Measurements from ENCODE around the gene RAD52.
"Not testable (repeated sequence)": the region's sequence is repeated elsewhere in the genome, so short reads cannot be mapped to it uniquely, and the experiment has no call there.

The RAD52 gene

GRCh38 chr12:948238-948637, 1.3 kb downstream of the RAD52 start:
- no peak for DNase-seq

GRCh38 chr12:946631-947030, 2.9 kb downstream of the RAD52 start:
- DNase-seq: no peak
- no peak for TF ChIP-seq GATA1 (IDR thresholded peaks at IDR 0.05; ENCODE audit: low read depth, low read length)
- TF ChIP-seq POLR2A (IDR thresholded peaks at IDR 0.05; ENCODE audit: low read length): no peak

More at GRCh38 chr12:948238-948637, 1.3 kb downstream of the RAD52 start:
- TF ChIP-seq GATA1 (IDR thresholded peaks at IDR 0.05; ENCODE audit: low read depth, low read length) (no peak), POLR2A (IDR thresholded peaks at IDR 0.05; ENCODE audit: low read length) (no peak)

GRCh38 chr12:946212-946611, 3.3 kb downstream of the RAD52 start:
- TF ChIP-seq GATA1 (IDR thresholded peaks at IDR 0.05; ENCODE audit: low read depth, low read length) (no peak), POLR2A (IDR thresholded peaks at IDR 0.05; ENCODE audit: low read length) (no peak)
- no peak for DNase-seq

- no peak for TF ChIP-seq GATA1 (IDR thresholded peaks at IDR 0.05; ENCODE audit: low read depth, low read length)
- TF ChIP-seq POLR2A (IDR thresholded peaks at IDR 0.05; ENCODE audit: low read length): no peak
- no peak for DNase-seq
Measured at GRCh38 chr12:944211-944610, 5.3 kb downstream of the RAD52 start.

- no peak for TF ChIP-seq POLR2A (IDR thresholded peaks at IDR 0.05; ENCODE audit: low read length)
- TF ChIP-seq GATA1 (IDR thresholded peaks at IDR 0.05; ENCODE audit: low read depth, low read length): no peak
- DNase-seq: no peak
Measured at GRCh38 chr12:943051-943450, 6.4 kb downstream of the RAD52 start.

- TF ChIP-seq POLR2A (IDR thresholded peaks at IDR 0.05; ENCODE audit: low read length) (no peak), GATA1 (IDR thresholded peaks at IDR 0.05; ENCODE audit: low read depth, low read length) (no peak)
- no peak for DNase-seq
Measured at GRCh38 chr12:938810-939209, 10.7 kb downstream of the RAD52 start.

GRCh38 chr12:936377-937345, 12.8 kb downstream of the RAD52 start:
- no peak for DNase-seq
- TF ChIP-seq GATA1 (IDR thresholded peaks at IDR 0.05; ENCODE audit: low read depth, low read length) (no peak), POLR2A (IDR thresholded peaks at IDR 0.05; ENCODE audit: low read length) (no peak)

DNA sequence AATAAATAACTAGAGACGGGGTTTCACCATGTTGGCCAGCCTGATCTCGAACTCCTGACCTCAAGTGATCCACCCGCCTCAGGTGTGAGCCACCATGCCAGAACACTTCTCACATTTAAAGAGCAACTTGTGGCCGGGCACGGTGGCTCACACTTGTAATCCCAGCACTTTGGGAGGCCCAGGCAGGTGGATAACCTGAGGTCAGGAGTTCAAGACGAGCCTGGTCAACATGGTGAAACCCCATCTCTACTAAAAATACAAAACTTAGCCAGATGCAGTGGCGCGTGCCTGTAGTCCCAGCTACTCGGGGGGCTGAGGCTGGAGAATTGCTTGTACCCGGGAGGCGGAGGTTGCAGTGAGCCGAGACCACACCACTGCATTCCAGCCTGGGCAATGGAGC, 13.6 kb downstream of the RAD52 start:
- not testable (repeated sequence) for DNase-seq

DNA sequence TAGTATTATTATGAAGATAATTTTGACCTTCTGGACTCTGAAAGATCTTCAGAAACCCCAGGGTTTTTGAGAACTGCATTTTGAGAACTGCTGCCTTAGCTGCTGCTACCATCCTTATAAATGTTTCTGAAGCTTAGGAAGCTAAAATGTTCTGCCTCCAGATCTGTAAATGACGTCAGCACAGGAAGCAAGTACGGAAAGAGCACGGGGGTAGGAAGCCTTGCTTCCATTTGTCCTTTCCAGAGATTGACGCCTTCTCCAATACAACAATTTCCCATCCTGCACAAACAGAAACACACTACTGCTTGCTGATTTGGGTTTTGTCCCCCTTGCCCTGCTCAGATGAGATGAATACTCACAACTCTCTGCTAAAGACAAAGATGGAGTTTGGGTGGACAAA, 17.9 kb downstream of the RAD52 start:
- no peak for DNase-seq
- TF ChIP-seq GATA1 (IDR thresholded peaks at IDR 0.05; ENCODE audit: low read depth, low read length) (no peak), POLR2A (IDR thresholded peaks at IDR 0.05; ENCODE audit: low read length) (no peak)

- DNase-seq: no peak
Measured at GRCh38 chr12:931060-931459, 18.4 kb downstream of the RAD52 start.

GRCh38 chr12:926641-927040, 22.9 kb downstream of the RAD52 start:
- DNase-seq: no peak
- no peak for TF ChIP-seq POLR2A (IDR thresholded peaks at IDR 0.05; ENCODE audit: low read length)
- TF ChIP-seq GATA1 (IDR thresholded peaks at IDR 0.05; ENCODE audit: low read depth, low read length): no peak

More at GRCh38 chr12:931060-931459, 18.4 kb downstream of the RAD52 start:
- TF ChIP-seq POLR2A (IDR thresholded peaks at IDR 0.05; ENCODE audit: low read length) (no peak), GATA1 (IDR thresholded peaks at IDR 0.05; ENCODE audit: low read depth, low read length) (no peak)

GRCh38 chr12:922285-922684, 27.2 kb downstream of the RAD52 start:
- no peak for DNase-seq
- TF ChIP-seq POLR2A (IDR thresholded peaks at IDR 0.05; ENCODE audit: low read length) (no peak), GATA1 (IDR thresholded peaks at IDR 0.05; ENCODE audit: low read depth, low read length) (no peak)

DNA sequence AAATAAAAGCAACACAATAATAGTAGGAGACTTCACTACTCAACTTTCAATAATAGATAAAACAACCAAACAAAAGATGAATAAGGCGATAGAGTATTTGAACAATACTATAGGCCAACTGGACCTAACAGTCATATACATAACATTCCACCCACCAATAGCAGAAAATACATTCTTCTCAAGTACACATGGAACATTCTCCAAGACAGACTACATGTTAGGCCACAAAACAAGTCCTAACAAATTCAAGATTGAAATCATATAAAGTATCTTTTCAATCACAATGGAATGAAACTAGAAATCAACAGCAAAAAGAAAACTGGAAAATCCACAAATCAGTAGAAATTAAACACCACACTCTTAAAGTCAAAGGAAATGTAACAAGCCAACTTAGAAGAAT, 28.8 kb downstream of the RAD52 start:
- no peak for DNase-seq
- TF ChIP-seq GATA1 (IDR thresholded peaks at IDR 0.05; ENCODE audit: low read depth, low read length) (no peak), POLR2A (IDR thresholded peaks at IDR 0.05; ENCODE audit: low read length) (no peak)

- no peak for TF ChIP-seq POLR2A (IDR thresholded peaks at IDR 0.05; ENCODE audit: low read length)
- no peak for TF ChIP-seq GATA1 (IDR thresholded peaks at IDR 0.05; ENCODE audit: low read depth, low read length)
- DNase-seq: no peak
Measured at GRCh38 chr12:916712-917445, 32.6 kb downstream of the RAD52 start.
